HG03558 (cell line): ENCODE measurements around the gene FZD4.
"Not testable (repeated sequence)": the region's sequence is repeated elsewhere in the genome, so short reads cannot be mapped to it uniquely, and the experiment has no call there.

Source experiments
- ATAC-seq: cut with Tn5 transposase; IDR thresholded peaks from one replicate; pipeline ENCODE4 v1.9.1; 2021; ENCODE audit warnings: moderate number of reproducible peaks; ENCODE audit not compliant: unreplicated experiment; ENCODE audit errors: extremely low read depth

Gene FZD4

DNA sequence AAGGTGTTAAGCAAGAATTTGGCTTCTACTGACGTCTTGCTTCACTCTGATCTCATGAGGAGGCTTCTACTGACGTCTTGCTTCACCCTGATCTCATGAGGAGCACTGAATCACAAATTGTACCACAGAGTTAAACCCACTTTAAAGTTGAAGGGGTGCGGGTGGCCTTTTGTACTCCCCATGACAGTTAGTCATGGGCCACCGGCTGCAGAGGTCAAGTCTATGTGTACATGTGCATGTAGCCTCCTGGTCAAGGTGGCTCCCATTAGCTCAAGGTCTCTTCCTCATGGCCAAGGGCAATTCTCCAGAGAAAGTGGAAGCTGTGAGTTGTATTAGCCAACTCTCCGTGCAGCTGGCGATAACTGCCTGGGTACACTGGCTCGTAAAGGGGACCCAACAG lies 23.1 kb upstream of the FZD4 start:
- ATAC-seq, result no peak

- no peak for ATAC-seq
These were observed 22.4 kb upstream of the FZD4 start for GRCh38 chr11:86977441-86978050.

GRCh38 chr11:86972734-86973133 lies 17.5 kb upstream of the FZD4 start:
- no peak for ATAC-seq

- ATAC-seq, result no peak
These were observed 14.1 kb upstream of the FZD4 start for GRCh38 chr11:86969258-86969657.

DNA sequence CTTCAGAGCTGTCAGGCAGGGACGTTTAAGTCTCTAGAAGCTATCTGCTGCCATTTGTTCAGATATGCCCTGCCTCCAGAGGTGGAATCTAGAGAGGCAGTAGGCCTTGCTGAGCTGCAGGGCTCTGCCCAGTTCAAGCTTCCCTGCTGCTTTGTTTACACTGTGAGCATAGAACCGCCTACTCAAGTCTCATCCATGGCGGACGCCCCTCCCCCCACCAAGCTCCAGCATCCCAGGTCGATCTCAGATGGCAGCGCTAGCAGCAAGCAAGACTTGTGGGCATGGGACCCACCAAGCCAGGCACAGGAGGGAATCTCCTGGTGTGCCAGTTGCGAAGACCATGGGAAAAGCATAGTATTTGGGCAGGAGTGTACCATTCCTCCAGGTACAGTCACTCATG lies 12.4 kb upstream of the FZD4 start:
- ATAC-seq, result not testable (repeated sequence)

DNA sequence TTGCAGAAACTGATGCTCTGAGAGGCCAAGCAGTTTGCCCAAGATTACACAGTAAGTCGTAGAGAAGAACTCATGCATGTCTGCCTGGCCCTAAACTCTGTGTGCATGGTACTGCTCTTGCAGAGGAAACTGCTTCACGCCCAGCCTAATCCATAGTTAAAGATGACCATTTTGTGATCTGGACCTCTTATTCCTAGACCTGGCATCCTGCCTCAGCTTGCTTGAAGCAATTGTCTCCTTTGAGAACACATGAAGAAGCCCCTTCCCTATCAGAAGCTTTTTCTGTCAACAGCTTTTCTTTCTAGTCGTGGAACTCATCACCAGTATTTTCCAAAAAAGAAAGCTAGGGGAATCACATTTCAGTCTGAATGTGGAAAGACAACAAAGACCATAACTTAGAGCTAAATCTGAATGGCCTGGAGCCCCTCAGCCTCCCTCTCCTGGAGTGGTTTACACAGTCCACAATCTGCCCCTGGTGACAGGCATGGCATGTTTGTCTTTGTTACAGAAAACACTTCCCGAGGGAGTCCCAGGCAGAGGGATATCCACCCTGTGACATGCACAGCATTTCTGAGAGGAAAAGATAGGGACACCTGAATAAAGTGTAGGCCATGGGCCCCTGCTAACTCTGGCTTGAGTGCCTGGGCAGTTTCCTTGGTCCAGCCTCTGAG lies 2.9 kb upstream of the FZD4 start:
- no peak for ATAC-seq

GRCh38 chr11:86956905-86957195 lies 1.7 kb upstream of the FZD4 start:
- no peak for ATAC-seq

- ATAC-seq, result no peak
These were observed 159 bp downstream of the FZD4 start for GRCh38 chr11:86955111-86955360.

- ATAC-seq, result no peak
These were observed 705 bp downstream of the FZD4 start for GRCh38 chr11:86954269-86955110.

- no peak for ATAC-seq
These were observed 2.8 kb downstream of the FZD4 start for GRCh38 chr11:86952221-86952875.

- ATAC-seq, result no peak
These were observed 3.5 kb downstream of the FZD4 start for GRCh38 chr11:86951706-86952105.

DNA sequence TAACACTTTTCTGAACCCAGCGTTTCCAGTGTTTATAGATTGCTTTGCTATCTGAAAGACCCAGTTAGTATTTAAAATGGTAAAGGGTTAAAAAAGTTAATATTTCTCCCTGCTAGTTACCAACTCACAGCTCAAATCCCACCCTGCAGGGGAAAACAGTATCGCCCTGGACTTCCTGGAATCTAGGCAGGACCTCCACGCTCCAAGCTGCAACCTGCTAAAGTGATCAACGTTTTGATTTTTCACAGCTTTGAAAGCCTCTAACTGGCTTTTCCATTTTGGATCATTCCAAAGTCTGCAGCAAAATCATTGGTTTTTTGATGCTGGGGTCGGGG lies 4.6 kb downstream of the FZD4 start:
- ATAC-seq, result no peak

- no peak for ATAC-seq
These were observed 5.1 kb downstream of the FZD4 start for GRCh38 chr11:86949995-86950660.

- ATAC-seq, result no peak
These were observed 6.5 kb downstream of the FZD4 start for GRCh38 chr11:86948733-86949132.

GRCh38 chr11:86947541-86947940 lies 7.7 kb downstream of the FZD4 start:
- no peak for ATAC-seq

- ATAC-seq, result not testable (repeated sequence)
These were observed 11.7 kb downstream of the FZD4 start for GRCh38 chr11:86943505-86943904.

- no peak for ATAC-seq
These were observed 13.2 kb downstream of the FZD4 start for GRCh38 chr11:86941871-86942599.

DNA sequence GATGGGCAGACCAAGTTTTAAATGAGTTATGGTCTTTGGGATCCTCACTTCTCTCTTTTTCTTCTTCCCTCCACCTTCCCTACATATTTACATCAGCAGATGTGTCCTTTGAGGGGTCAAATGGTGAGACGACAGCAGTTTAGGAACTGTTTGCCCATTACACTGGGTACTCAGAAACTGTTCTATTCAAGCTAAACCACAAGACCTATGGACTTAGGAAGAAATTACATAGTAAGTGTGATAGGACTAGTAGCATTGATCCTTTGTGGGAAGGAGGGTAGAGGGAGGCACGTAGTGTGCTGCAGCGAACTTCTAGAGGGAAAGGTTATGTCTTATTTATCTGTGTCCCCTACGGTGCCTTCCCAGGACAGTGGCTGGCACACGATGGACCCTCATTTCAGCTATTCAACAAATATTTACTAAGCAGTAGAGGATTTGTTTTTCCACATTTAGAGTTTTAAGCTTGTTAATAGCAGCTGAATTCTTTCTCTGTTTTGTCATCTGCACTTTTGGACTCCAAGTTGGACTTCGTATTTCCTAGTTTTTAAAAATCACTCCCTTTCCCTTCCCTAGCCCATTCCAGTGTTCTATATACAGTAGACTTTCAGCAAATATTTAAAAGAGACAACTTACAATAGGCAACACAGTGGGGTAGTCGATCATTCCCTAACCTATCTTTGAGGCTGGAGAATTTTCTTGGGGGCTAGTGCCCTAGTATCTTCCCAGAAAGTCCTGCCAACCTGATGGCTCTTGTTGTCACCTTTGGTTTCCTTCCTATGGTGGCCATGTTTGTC lies 13.9 kb downstream of the FZD4 start:
- no peak for ATAC-seq

DNA sequence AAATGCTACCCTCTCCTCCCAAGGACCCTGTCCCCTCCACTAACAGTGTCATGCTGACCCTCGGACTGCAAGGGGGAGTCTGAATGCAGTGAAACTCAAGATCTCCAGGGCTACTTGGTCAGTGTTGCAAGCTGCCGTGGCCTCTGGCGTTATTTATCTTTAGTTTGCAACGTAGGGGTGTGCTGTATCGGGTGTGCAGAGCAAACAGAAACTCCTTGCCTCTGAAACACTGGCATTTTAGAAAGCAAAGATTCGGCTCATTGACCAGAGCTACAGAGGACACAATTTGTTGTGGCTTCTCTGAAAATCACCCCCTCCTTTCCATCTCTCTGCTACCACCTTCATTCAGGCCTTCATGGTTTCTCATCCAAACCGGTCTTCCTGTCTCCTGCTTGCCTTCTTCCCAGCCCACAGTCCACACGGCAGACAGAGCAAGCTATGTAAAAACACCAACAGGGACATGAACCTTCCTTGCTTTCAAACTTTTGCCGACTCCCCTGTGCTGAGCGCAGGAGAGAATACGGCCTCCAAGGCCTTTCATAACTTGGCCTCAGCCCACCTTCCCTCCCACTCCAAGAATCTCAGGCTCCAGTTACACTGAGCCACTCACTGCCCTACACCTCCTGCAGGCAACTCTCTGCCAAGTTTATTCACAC lies 14.9 kb downstream of the FZD4 start:
- no peak for ATAC-seq
